ENCODE results near the gene TCF3. TPM values are rescaled to one million over a fixed set of nuclear protein-coding genes. Genes with fewer than 3 reads are reported as not detected.

TCF3 gene
- total and polyA plus RNA-seq, 9 donors, result 17.0 to 85.3 (median 60.7) TPM

DNA sequence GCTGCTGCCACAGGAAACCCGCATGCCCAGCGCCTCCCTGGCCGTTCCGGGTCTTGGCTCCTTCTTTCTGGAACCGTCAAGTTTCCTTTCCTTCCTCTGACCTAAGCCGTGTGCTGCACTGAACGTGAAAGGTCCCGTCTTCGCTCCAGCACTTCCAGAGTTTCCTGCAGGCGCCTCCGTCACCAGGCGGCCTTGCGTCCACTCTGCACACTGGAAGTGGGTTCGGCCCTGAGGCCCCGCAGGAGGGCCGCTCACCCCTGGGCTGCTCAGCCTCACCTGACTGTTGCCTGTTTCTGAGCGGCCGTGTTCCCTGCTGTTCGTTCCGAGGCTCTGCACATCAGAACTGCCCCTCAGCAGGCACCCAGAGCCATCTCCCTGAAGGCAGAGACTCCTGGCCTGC, 72.0 kb downstream of the TCF3 start:
- TF ChIP-seq CTCF (IDR thresholded peaks at IDR 0.05) (no peak), EP300 (IDR thresholded peaks at IDR 0.05) (no peak), POLR2A (IDR thresholded peaks at IDR 0.05) (no peak)
- Histone ChIP-seq H3K9me3 (no peaks in the 10 kb centered on the region), H3K4me3 (no peak overlapping the region), H3K36me3 (no peaks in the 10 kb centered on the region), H3K27me3 (no peaks in the 10 kb centered on the region), H3K27ac (no peak overlapping the region), H3K4me1 (ENCODE audit: insufficient read depth) (no peaks in the 10 kb centered on the region)
- intact Hi-C loops (cut with DNase I), result no loop called here
- DNase-seq, result no peak
- 85 to 87% (median 86%) methylated on average over 20 of the region's 20 CpGs for WGBS, 3 donors

DNA sequence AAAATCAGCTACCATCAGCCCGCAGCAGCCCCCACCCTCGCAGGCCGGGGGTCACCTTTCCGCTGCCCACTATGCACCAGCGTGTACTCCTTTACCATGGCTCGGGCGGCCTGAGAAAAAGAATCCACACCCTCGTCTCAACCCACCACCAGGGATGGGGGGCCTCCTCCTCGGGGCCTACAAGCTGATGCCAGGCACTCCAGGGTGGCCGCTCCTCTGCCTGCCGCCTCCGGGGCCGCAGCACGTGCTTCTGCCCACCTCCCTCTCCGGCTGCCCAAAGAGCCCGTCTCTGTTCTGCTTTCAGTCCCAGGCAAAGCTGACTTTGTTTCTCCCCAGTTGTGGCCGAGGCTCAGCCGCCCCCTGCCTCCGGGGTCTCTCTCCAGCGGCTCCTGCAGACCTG, 73.2 kb downstream of the TCF3 start:
- Histone ChIP-seq H3K4me1 (ENCODE audit: insufficient read depth) (no peaks in the 10 kb centered on the region), H3K9me3 (no peaks in the 10 kb centered on the region), H3K36me3 (no peaks in the 10 kb centered on the region), H3K4me3 (no peak overlapping the region), H3K27me3 (no peaks in the 10 kb centered on the region), H3K27ac (no peak overlapping the region)
- DNase-seq, result no peak
- TF ChIP-seq CTCF (IDR thresholded peaks at IDR 0.05) (no peak), EP300 (IDR thresholded peaks at IDR 0.05) (no peak), POLR2A (IDR thresholded peaks at IDR 0.05) (no peak)
- intact Hi-C loops (cut with DNase I), result no loop called here
- 90 to 92% (median 91%) methylated on average over 20 of the region's 20 CpGs for WGBS, 3 donors

DNA sequence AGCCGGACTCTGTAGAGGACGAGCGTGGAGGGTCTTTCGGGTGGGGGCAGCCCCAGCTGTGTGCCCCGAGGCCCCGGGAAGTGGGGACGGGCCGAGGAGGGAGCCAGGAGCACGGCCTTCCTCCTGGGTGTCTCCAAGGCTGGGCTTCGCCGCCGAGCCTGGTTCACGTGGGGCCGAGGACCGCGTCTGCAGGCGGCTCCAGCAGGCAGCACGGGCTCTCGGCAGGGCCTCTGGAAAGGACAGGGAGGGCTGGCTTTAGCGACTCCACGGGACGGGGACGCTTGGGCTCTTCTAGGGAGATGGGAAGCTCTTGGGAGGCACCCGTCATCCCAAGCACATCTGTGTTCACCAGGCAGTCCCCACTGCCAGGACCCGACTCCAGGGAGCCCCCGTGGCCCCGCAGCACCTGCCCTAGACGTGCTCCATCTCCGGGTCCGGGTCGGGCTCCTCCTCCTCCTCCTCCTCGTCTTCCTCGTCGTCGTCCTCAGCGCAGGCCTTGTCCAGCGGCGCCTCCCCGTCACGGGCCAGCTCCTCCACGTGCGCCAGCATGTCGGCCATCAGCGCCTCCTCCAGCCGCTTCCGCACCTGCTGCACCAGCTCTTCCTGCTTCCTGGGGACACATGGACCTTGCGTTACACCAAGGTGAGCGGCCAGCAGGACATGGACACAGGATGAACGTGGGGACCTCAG, 74.3 kb downstream of the TCF3 start:
- H3K36me3 ChIP-seq, result no peaks in the 10 kb centered on the region
- TF ChIP-seq EP300 (IDR thresholded peaks at IDR 0.05), result no peak
- H3K27me3 ChIP-seq, result no peaks in the 10 kb centered on the region
- no peak overlapping the region for H3K4me3 ChIP-seq
- H3K27ac ChIP-seq, result no peak overlapping the region
- 79 to 81% (median 79%) methylated on average over 37 to 49 of the region's 49 CpGs for WGBS, 3 donors
- intact Hi-C loops (cut with DNase I), result no loop called here
- peak in 1 of 5 donors; percentile 21 for DNase-seq
- H3K4me1 ChIP-seq (ENCODE audit: insufficient read depth), result no peaks in the 10 kb centered on the region
- H3K9me3 ChIP-seq, result no peaks in the 10 kb centered on the region

- DNase-seq, result no peak
- intact Hi-C loops (cut with DNase I), result no loop called here
- H3K36me3 ChIP-seq, result no peaks in the 10 kb centered on the region
These were observed 75.1 kb downstream of the TCF3 start for GRCh38 chr19:1577090-1577928.

More at GRCh38 chr19:1577090-1577928, 75.1 kb downstream of the TCF3 start:
- Histone ChIP-seq H3K27me3 (no peaks in the 10 kb centered on the region), H3K4me1 (ENCODE audit: insufficient read depth) (no peaks in the 10 kb centered on the region), H3K27ac (no peak overlapping the region), H3K9me3 (no peaks in the 10 kb centered on the region), H3K4me3 (no peak overlapping the region)
- no peak for TF ChIP-seq CTCF (IDR thresholded peaks at IDR 0.05)
- WGBS, 3 donors, result 79 to 87% (median 81%) methylated on average over 30 to 41 of the region's 41 CpGs
